NB4 (cell line): Measurements from ENCODE around the gene TCF7L2.

ENCODE experiments used
- DNase-seq: peaks from one replicate; pipeline ENCODE4 v3.0.0; 2010; ENCODE audit warnings: low read depth
- H3K4me3 ChIP-seq: one replicate; pipeline ENCODE4 v1.5.1; 2011; ENCODE audit warnings: mild to moderate bottlenecking, low read depth, low read length, moderate library complexity
- CTCF ChIP-seq: IDR thresholded peaks from one replicate; pipeline ENCODE4 v1.5.1; 2012; ENCODE audit warnings: low read depth, low read length
- MAX ChIP-seq: IDR thresholded peaks from 2 replicates; pipeline ENCODE4 v1.6.1; 2011; ENCODE audit warnings: low read depth, low read length
- MYC ChIP-seq: IDR thresholded peaks from 2 replicates; pipeline ENCODE4 v1.6.1; 2011; ENCODE audit warnings: low read depth, low read length
- POLR2A ChIP-seq: IDR thresholded peaks from 2 replicates; pipeline ENCODE4 v1.6.1; 2011; ENCODE audit warnings: mild to moderate bottlenecking; ENCODE audit not compliant: insufficient read length; ENCODE audit errors: extremely low read depth

Gene TCF7L2

GRCh38 chr10:113097036-113097435, 147.0 kb downstream of the TCF7L2 start:
- peak; percentile 75 for DNase-seq
- H3K4me3 ChIP-seq, result no peak overlapping the region
- TF ChIP-seq MYC (no peak), MAX (no peak), POLR2A (no peak), CTCF (no peak)

GRCh38 chr10:113099431-113100183, 149.6 kb downstream of the TCF7L2 start:
- DNase-seq, result no peak
- H3K4me3 ChIP-seq, result no peak overlapping the region
- no peak for TF ChIP-seq CTCF
- TF ChIP-seq MAX, result no peak
- TF ChIP-seq POLR2A, result no peak
- no peak for TF ChIP-seq MYC

- no peak overlapping the region for H3K4me3 ChIP-seq
- TF ChIP-seq MAX (no peak), POLR2A (no peak), MYC (no peak), CTCF (no peak)
- DNase-seq, result no peak
Observed at GRCh38 chr10:113100281-113100680, 150.2 kb downstream of the TCF7L2 start.

GRCh38 chr10:113103131-113103840, 153.2 kb downstream of the TCF7L2 start:
- no peak overlapping the region for H3K4me3 ChIP-seq
- DNase-seq, result no peak

GRCh38 chr10:113104047-113104446, 154.0 kb downstream of the TCF7L2 start:
- H3K4me3 ChIP-seq, result no peak overlapping the region
- TF ChIP-seq POLR2A (no peak), MAX (no peak), CTCF (no peak), MYC (no peak)
- DNase-seq, result peak; percentile 27

More at GRCh38 chr10:113103131-113103840, 153.2 kb downstream of the TCF7L2 start:
- TF ChIP-seq CTCF (no peak), POLR2A (no peak), MAX (no peak), MYC (no peak)
